ENCODE data around the gene TARBP2. TPM values are rescaled to one million over a fixed set of nuclear protein-coding genes. Genes with fewer than 3 reads are reported as not detected.

The TARBP2 gene
- total RNA-seq, 2 experiments from 2014 or later, result 32.6 to 35.9 TPM

GRCh38 chr12:53510181-53510812 lies 9.2 kb downstream of the TARBP2 start:
- CTCF ChIA-PET, result interaction anchor here (2.7 to 3.5 kb wide), 4 partner anchors 9 to 158 kb away, joined by 14 to 25 read pairs (median 21); partner anchors contain the start of genes MAP3K12 and TARBP2
- Mint-ChIP-seq H3K4me3 (no peak overlapping the region), H3K27ac (no peak overlapping the region)

GRCh38 chr12:53513712-53514410 lies 12.8 kb downstream of the TARBP2 start:
- no peaks in the 10 kb centered on the region for H3K27me3 Mint-ChIP-seq
- no peak overlapping the region for H3K4me3 Mint-ChIP-seq
- peaks cover 17% of the 10 kb centered on the region for H3K36me3 Mint-ChIP-seq (ENCODE audit: low read depth)
- no peak overlapping the region for H3K27ac Mint-ChIP-seq
- POLR2A ChIA-PET, result no interaction called here
- CTCF ChIA-PET, result interaction anchor here (1.1 to 3.2 kb wide), 3 partner anchors 12 to 116 kb away, joined by 3 to 18 read pairs (median 3); partner anchors contain the start of gene TARBP2
- no peaks in the 10 kb centered on the region for H3K9me3 Mint-ChIP-seq
- no peak for DNase-seq
- peaks cover 9% of the 10 kb centered on the region for H3K4me1 Mint-ChIP-seq

More at GRCh38 chr12:53510181-53510812, 9.2 kb downstream of the TARBP2 start:
- POLR2A ChIA-PET, result no interaction called here
- H3K36me3 Mint-ChIP-seq (ENCODE audit: low read depth), result peaks cover 3% of the 10 kb centered on the region
- H3K4me1 Mint-ChIP-seq, result peaks cover 16% of the 10 kb centered on the region
- DNase-seq, result no peak
- H3K9me3 Mint-ChIP-seq, result no peaks in the 10 kb centered on the region
- H3K27me3 Mint-ChIP-seq, result no peaks in the 10 kb centered on the region

DNA sequence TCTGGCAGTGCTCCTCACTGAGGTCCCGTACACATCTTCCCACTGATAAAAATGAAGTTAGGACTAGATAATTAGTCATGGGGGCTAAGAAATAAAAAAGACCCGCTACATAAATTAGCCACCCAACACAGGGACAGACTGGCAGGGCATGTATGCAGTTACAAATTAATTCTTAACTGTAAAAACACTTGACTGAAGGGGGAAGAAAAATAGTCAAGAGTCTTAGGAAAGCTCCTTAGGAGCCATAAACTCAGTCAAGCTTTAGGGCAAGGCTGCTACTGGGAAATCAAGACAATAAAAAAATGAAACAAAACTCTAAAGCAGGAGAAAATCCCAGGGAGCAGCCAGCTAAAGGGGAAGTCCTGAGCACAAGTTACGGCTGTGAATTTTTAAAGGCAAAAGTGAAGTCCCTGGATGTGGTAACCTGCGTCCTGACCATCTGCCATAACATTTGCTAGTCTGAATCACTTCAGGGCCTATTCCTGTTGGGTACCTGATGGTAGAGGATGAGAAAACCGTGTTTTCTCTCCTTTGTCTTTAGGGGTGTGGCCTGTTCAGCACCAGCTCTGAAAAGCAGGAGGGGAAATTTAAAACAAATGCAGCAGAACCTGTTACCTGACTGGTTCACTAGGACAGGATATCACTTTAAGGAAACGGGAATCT lies 13.7 kb downstream of the TARBP2 start:
- Mint-ChIP-seq H3K27ac (no peak overlapping the region), H3K36me3 (ENCODE audit: low read depth) (peaks cover 17% of the 10 kb centered on the region)
- CTCF ChIA-PET, result interaction anchor here (0.9 kb wide), 1 partner anchor 10 kb away, joined by 3 read pairs; no protein-coding TSS in a partner anchor

GRCh38 chr12:53515291-53515680 lies 14.2 kb downstream of the TARBP2 start:
- H3K27ac Mint-ChIP-seq, result no peak overlapping the region
- DNase-seq, result no peak
- CTCF ChIA-PET, result interaction anchor here (0.6 to 0.9 kb wide), 2 partner anchors 11 to 500 kb away, joined by 3 to 4 read pairs; no protein-coding TSS in a partner anchor
- H3K36me3 Mint-ChIP-seq (ENCODE audit: low read depth), result peaks cover 19% of the 10 kb centered on the region
- H3K9me3 Mint-ChIP-seq, result no peaks in the 10 kb centered on the region
- H3K4me3 Mint-ChIP-seq, result no peak overlapping the region
- no peaks in the 10 kb centered on the region for H3K27me3 Mint-ChIP-seq
- POLR2A ChIA-PET, result no interaction called here
- H3K4me1 Mint-ChIP-seq, result peaks cover 4% of the 10 kb centered on the region

More for the DNA sequence above, 13.7 kb downstream of the TARBP2 start:
- Mint-ChIP-seq H3K4me1 (peaks cover 4% of the 10 kb centered on the region), H3K9me3 (no peaks in the 10 kb centered on the region), H3K27me3 (no peaks in the 10 kb centered on the region), H3K4me3 (no peak overlapping the region)
- no peak for DNase-seq
- POLR2A ChIA-PET, result no interaction called here

- CTCF ChIA-PET, result interaction anchor here (0.5 to 4.2 kb wide), 6 partner anchors 8 to 165 kb away, joined by 3 to 25 read pairs (median 4); no protein-coding TSS in a partner anchor
- no peaks in the 10 kb centered on the region for H3K27me3 Mint-ChIP-seq
- peaks cover 29% of the 10 kb centered on the region for H3K36me3 Mint-ChIP-seq (ENCODE audit: low read depth)
- DNase-seq, result no peak
- POLR2A ChIA-PET, result no interaction called here
- no peak overlapping the region for H3K4me3 Mint-ChIP-seq
- peaks cover 6% of the 10 kb centered on the region for H3K4me1 Mint-ChIP-seq
- no peak overlapping the region for H3K27ac Mint-ChIP-seq
- no peaks in the 10 kb centered on the region for H3K9me3 Mint-ChIP-seq
These were observed 15.8 kb downstream of the TARBP2 start for GRCh38 chr12:53516758-53517455.

- no peaks in the 10 kb centered on the region for H3K9me3 Mint-ChIP-seq
- H3K4me1 Mint-ChIP-seq, result peaks cover 6% of the 10 kb centered on the region
- POLR2A ChIA-PET, result no interaction called here
- H3K27me3 Mint-ChIP-seq, result no peaks in the 10 kb centered on the region
- no peak overlapping the region for H3K4me3 Mint-ChIP-seq
- no peak overlapping the region for H3K27ac Mint-ChIP-seq
- CTCF ChIA-PET, result interaction anchor here (0.6 to 4.2 kb wide), 2 partner anchors 9 to 353 kb away, joined by 3 to 25 read pairs; no protein-coding TSS in a partner anchor
- no peak for DNase-seq
- H3K36me3 Mint-ChIP-seq (ENCODE audit: low read depth), result peaks cover 41% of the 10 kb centered on the region
These were observed 17.3 kb downstream of the TARBP2 start for GRCh38 chr12:53518381-53518780.

DNA sequence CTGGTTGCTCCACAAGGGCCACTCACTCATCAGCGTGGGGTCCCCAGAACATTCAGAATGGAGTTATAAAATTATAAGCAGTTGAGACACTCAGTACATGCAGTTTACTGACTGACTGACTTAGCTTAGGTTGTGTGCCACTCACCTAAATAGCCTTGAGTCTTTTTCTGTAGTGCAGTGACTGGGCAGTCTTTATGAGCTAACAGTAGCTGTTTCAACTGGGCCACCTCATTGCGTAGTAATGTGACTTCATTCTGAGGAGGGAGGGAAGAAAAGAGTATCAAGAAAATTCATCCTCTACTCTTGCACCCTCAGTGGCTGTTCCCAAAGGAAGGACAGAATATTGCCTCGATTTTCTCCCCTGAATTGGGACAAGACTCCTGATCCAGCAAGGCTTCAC lies 22.0 kb downstream of the TARBP2 start:
- no peak overlapping the region for H3K27ac Mint-ChIP-seq
- H3K9me3 Mint-ChIP-seq, result no peaks in the 10 kb centered on the region
- peaks cover 1% of the 10 kb centered on the region for H3K4me1 Mint-ChIP-seq
- POLR2A ChIA-PET, result interaction anchor here (0.7 kb wide), 1 partner anchor 103 kb away, joined by 4 read pairs; the partner anchor contains the start of gene ATF7
- DNase-seq, result no peak
- CTCF ChIA-PET, result interaction anchor here (1.1 to 2.3 kb wide), 4 partner anchors 9 to 53 kb away, joined by 3 to 12 read pairs (median 4); no protein-coding TSS in a partner anchor
- no peak overlapping the region for H3K4me3 Mint-ChIP-seq
- H3K27me3 Mint-ChIP-seq, result no peaks in the 10 kb centered on the region
- peaks cover 38% of the 10 kb centered on the region for H3K36me3 Mint-ChIP-seq (ENCODE audit: low read depth)

DNA sequence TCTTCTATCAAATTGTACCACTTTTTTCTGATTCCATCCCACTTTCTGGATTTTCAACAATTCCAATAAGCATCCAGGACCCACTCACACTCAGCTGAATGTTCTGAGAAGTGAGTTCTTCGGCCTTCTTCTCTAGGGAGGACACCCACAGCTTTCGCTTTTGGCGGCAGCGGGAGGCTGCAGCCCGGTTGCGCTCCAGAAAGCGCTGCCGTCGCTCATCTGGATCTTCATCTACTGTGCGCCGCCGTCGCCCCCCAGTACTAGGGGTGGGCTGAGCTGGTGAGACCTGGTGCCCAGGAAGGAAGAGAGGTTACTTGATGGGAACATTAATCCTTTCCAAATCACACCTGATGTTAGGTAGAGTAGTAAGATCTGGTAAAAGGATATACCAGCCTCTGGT lies 23.4 kb downstream of the TARBP2 start:
- no peak overlapping the region for H3K4me3 Mint-ChIP-seq
- no peak for DNase-seq
- peaks cover 1% of the 10 kb centered on the region for H3K4me1 Mint-ChIP-seq
- H3K36me3 Mint-ChIP-seq (ENCODE audit: low read depth), result peaks cover 40% of the 10 kb centered on the region
- no peaks in the 10 kb centered on the region for H3K27me3 Mint-ChIP-seq
- H3K27ac Mint-ChIP-seq, result no peak overlapping the region
- ChIA-PET CTCF (interaction anchor here (1.4 kb wide), 1 partner anchor 23 kb away, joined by 4 read pairs; the partner anchor contains the start of gene TARBP2), POLR2A (no interaction called here)
- no peaks in the 10 kb centered on the region for H3K9me3 Mint-ChIP-seq

- no peak overlapping the region for H3K4me3 Mint-ChIP-seq
- POLR2A ChIA-PET, result no interaction called here
- CTCF ChIA-PET, result interaction anchor here (0.9 to 1.4 kb wide), 2 partner anchors 10 to 22 kb away, joined by 3 read pairs; no protein-coding TSS in a partner anchor
- H3K9me3 Mint-ChIP-seq, result no peaks in the 10 kb centered on the region
- no peak for DNase-seq
- no peak overlapping the region for H3K27ac Mint-ChIP-seq
- H3K4me1 Mint-ChIP-seq, result no peaks in the 10 kb centered on the region
- peaks cover 36% of the 10 kb centered on the region for H3K36me3 Mint-ChIP-seq (ENCODE audit: low read depth)
- no peaks in the 10 kb centered on the region for H3K27me3 Mint-ChIP-seq
These were observed 29.0 kb downstream of the TARBP2 start for GRCh38 chr12:53530061-53530460.

DNA sequence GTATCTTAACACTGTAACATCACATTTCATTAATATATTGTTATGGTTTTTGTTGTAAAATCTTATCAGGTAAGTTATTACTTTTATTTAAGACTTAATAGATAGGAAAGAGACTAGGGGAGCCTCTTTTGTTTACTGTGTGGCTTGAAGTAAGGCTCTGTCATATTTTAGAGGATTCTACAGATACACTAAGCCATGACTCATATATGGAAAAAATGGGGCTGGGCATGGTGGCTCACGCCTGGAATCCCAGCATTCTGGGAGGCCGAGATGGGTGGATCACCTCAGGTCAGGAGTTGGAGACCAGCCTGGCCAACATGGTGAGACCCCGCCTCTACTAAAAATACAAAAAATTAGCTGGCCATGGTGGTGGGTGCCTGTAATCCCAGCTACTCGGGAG lies 29.8 kb downstream of the TARBP2 start:
- Mint-ChIP-seq H3K36me3 (ENCODE audit: low read depth) (peaks cover 38% of the 10 kb centered on the region), H3K27ac (no peak overlapping the region), H3K4me3 (no peak overlapping the region), H3K27me3 (no peaks in the 10 kb centered on the region), H3K4me1 (no peaks in the 10 kb centered on the region), H3K9me3 (no peaks in the 10 kb centered on the region)
- POLR2A ChIA-PET, result no interaction called here
- CTCF ChIA-PET, result interaction anchor here (0.7 to 1.4 kb wide), 2 partner anchors 22 to 574 kb away, joined by 3 to 5 read pairs; no protein-coding TSS in a partner anchor
- DNase-seq, result no peak

DNA sequence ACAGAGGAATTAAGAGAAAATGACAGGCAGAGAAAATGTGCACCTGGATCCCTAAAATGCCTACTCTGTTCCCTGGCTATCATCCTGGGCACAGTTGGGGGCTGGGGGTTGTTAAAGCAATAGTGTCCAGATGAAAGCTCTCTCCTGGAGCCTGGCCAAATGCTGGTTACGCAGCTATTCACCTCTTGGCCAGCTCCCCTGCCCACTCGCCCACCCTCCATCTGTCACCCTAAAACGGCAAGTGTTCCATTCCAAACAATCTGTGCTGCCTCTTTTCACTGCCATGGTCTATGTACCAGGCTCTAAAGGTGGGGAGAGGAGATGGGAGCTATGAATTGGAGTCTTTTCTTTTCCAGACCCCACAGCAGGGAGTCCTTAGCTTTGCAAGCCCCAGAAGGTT lies 30.9 kb downstream of the TARBP2 start:
- H3K4me3 Mint-ChIP-seq, result no peak overlapping the region
- no peak overlapping the region for H3K27ac Mint-ChIP-seq
- CTCF ChIA-PET, result interaction anchor here (0.7 to 1.6 kb wide), 4 partner anchors 9 to 334 kb away, joined by 3 to 5 read pairs (median 4); partner anchors contain the start of gene MAP3K12
- peaks cover 36% of the 10 kb centered on the region for H3K36me3 Mint-ChIP-seq (ENCODE audit: low read depth)
- no peak for DNase-seq
- POLR2A ChIA-PET, result no interaction called here
- H3K4me1 Mint-ChIP-seq, result no peaks in the 10 kb centered on the region
- H3K9me3 Mint-ChIP-seq, result no peaks in the 10 kb centered on the region
- no peaks in the 10 kb centered on the region for H3K27me3 Mint-ChIP-seq
